Breast epithelium (tissue), 3 donors: ENCODE data around the gene OPN1MW3.

Source experiments
- CTCF ChIP-seq, 3 donors: fragments of 450-650 bp; IDR thresholded peaks; one replicate each; pipeline ENCODE4 v1.5.1; 2016 to 2017; ENCODE audit warnings: antibody characterized with exemption in 3 of 3, mild to moderate bottlenecking in 3 of 3, moderate library complexity in 3 of 3
- POLR2A ChIP-seq: fragments of 450-650 bp; IDR thresholded peaks from one replicate; pipeline ENCODE4 v1.6.1; 2016; ENCODE audit warnings: antibody characterized with exemption, mild to moderate bottlenecking, moderate library complexity
- POLR2AphosphoS5 ChIP-seq, 3 donors: sonication (generic); formaldehyde crosslinking; IDR thresholded peaks; one replicate each; pipeline ENCODE4 v1.6.1; 2017; ENCODE audit warnings: antibody characterized with exemption in 3 of 3

- TF ChIP-seq CTCF (IDR thresholded peaks at IDR 0.05), result no peak
- no peak for TF ChIP-seq POLR2AphosphoS5 (IDR thresholded peaks at IDR 0.05)
- no peak for TF ChIP-seq POLR2A
Observed at GRCh38 chrX:154294791-154295574, 37.6 kb downstream of the OPN1MW3 start, which contains the start of gene TEX28.
